Measurements from ENCODE around the gene KRTAP10-4.
"Not testable (repeated sequence)": the region's sequence is repeated elsewhere in the genome, so short reads cannot be mapped to it uniquely, and the experiment has no call there.

The KRTAP10-4 gene

DNA sequence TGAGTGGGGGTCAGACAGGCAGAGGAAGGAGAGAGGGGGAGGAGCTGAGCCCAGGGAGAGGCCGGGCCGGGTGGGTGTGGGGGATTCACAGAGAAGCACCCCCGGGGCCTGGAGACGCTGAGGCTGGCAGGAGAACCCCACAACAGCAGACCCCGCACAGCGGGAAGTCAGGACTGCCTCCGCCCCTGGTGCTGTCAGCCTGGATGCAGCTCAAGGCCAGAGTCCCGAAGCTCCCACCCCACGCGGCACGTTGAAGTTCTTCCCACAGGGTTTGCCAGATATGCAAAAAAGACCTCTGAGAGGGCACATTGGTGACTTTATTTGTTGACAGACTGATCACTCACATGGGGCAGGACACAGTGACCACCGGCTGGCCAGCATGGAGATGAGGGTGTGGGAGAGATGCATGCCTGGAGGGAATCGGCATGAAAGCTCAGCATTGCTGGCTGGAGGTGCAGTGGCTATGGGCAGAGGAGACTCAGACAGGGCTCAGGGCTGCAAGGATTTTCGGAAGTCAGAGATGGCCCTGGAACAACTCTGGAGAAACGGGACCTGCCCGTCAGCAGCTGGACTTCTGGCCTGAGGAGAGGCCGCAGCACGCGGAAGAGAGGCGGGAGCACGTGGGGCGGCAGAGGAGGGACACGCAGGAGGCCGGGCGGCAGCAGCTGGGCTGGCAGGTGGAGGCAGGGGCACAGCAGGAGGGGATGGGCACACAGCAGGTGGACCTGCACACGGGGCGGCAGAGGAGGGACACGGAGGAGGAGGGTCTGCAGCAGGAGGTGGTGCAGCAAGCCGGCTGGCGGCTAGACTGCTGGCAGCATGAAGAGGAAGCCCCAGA is 15.8 kb upstream of the KRTAP10-4 start:
- no peak for DNase-seq (ENCODE audit: low read depth in 2 of 2, low spot score in 1 of 2)

GRCh38 chr21:44558329-44558675 is 15.2 kb upstream of the KRTAP10-4 start:
- DNase-seq (ENCODE audit: low read depth in 2 of 2, low spot score in 1 of 2) = not testable (repeated sequence)

- DNase-seq (ENCODE audit: low read depth in 2 of 2, low spot score in 1 of 2) = no peak
Observed at GRCh38 chr21:44558695-44559094, 14.8 kb upstream of the KRTAP10-4 start, which contains the start of gene KRTAP10-3. Gene KRTAP10-3 (minus strand): TSS chr21:44558795. CDS start chr21:44558715, 80 bp downstream.

- no peak for DNase-seq (ENCODE audit: low read depth in 2 of 2, low spot score in 1 of 2)
Observed at GRCh38 chr21:44564099-44564498, 9.4 kb upstream of the KRTAP10-4 start.

GRCh38 chr21:44564886-44565598 is 8.5 kb upstream of the KRTAP10-4 start:
- no peak for DNase-seq (ENCODE audit: low read depth in 2 of 2, low spot score in 1 of 2)

DNA sequence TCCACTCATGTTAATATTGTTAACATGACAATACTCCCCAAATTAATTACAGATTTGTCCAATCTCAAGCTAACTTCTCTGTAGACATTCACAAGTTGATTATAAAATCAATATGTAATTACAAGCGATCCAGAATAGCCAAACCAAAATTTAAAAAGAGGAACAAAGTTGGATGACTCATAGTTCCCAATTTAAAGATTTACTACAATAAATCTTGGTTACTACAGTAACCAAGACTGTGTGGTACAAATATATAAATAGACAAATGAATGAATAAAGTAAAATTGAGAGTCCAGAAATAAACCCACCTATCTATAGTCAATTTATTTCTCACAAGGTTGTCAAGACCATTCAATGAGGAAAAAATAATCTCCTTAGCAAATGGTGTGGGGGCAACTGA is 7.1 kb upstream of the KRTAP10-4 start:
- no peak for DNase-seq (ENCODE audit: low read depth in 2 of 2, low spot score in 1 of 2)

- no peak for DNase-seq (ENCODE audit: low read depth in 2 of 2, low spot score in 1 of 2)
Observed at GRCh38 chr21:44567481-44568171, 5.9 kb upstream of the KRTAP10-4 start.

- no peak for DNase-seq (ENCODE audit: low read depth in 2 of 2, low spot score in 1 of 2)
Observed at GRCh38 chr21:44568261-44568660, 5.3 kb upstream of the KRTAP10-4 start.

DNA sequence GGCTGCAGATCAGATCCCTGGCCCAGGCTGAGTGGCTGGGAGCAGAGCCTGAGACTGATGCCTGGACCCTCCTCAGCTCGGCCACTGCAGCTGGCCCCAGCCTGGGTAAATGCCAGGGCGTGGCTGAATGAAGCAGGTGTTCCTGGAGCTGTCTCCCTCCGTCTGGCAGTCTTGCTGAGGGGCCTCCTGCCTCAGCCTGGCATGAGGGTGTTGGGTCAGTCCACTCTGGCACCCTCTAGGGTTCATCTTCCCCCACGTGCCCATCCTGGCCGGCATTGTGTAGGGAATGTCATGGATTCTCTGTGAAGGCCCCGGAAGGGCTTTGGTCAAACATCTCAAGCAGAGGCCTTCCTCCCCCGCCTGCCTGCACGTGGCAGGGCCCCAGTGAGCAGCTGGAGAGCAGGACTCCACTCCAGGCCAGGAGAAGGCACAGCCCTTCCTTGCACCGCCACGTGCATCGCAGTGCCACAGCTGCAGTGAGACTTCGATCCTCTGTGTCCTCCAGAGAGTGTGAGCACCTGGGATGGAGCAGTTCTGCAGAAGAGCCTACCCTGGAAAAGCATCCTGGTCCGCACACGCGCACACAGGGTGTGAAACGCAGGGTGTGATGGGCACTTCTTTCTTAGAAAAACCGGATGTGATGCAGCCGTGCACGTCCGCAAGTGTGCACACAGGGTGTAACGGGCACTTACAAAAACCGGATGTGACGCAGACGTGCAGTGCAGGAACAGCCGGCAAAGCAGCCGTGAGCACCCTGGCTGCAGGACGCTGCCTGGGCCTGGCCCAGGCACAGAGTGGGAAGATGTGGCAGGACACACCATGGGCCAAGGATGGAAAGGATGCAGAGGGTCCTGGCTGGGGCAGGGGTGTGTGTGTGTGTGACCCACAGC is 4.6 kb upstream of the KRTAP10-4 start:
- DNase-seq (ENCODE audit: low read depth in 2 of 2, low spot score in 1 of 2) = no peak

GRCh38 chr21:44569861-44570517 is 3.5 kb upstream of the KRTAP10-4 start:
- no peak for DNase-seq (ENCODE audit: low read depth in 2 of 2, low spot score in 1 of 2)

- no peak for DNase-seq (ENCODE audit: low read depth in 2 of 2, low spot score in 1 of 2)
Observed at GRCh38 chr21:44571296-44571695, 2.2 kb upstream of the KRTAP10-4 start.

DNA sequence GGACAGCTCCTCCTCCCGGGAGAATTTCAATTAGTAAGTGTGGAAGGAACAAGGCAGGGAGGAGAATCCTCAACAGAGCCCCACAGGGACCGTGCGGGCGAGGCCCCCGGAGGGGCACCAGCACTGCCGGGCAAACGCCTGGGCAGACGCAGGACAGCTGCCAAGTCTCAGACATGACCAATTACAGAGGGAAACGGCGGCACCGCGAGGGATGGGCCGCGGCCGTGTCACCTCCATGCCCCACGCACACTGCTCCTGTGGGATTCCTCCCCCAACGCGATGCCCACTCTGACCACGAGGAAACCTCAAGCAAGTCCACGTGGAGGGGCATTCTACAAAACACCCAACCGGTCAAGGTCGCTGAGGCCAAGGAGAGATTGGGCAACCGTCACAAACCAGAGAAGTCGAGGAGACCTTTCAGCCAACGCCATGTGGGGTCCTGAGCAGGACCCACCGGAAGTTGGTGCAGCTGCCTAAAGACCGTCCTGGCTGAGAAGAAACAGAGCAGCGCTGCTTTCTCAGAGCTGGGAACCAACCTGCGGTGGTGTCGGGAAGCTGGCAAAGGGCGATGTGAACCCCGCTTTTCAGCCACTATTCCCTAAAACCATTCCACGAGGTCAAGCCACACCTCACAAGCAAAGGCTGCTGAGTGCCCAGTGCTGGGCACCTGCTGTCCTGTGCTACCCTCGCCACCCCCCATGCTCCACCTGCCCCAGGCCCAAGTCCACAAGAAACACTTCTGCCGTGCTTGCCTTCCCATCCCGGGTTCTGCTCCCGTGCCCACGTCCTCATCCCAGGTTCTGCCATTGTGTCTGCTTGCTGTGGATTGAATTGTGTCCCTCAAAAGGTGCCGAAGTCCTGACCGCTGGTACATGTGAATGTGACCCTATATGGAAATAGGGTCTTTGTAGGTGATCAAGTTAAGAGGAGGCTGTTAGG is 1.4 kb upstream of the KRTAP10-4 start:
- DNase-seq (ENCODE audit: low read depth in 2 of 2, low spot score in 1 of 2) = no peak

DNA sequence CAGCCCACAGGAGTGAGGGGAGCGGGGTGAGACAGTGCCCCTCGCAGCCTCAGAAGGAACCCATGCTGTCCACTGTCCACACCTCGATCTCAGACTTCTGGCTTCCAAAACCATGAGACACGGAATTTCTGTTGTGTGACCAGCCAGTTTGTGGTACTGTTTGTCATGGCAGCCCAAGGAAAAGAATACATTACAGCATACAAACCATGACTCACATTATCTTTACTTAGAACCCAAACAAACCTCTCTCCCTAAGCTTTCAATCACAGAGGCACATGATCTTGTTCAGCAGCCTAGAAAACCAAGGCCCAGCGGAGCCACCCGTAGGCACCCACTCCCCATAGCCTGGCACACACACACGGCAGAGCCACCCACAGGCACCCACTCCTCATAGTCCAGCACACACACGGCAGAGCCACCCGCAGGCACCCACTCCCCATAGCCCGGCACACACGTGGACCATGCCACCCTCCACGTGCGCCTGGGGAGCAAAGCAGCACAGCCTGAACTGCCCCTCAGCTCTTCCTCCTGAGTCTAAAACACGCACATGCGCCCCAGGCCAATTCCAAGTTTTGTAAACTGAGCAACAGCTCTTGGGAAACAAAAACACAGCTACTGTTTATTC is 458 bp upstream of the KRTAP10-4 start:
- DNase-seq (ENCODE audit: low read depth in 2 of 2, low spot score in 1 of 2) = no peak

DNA sequence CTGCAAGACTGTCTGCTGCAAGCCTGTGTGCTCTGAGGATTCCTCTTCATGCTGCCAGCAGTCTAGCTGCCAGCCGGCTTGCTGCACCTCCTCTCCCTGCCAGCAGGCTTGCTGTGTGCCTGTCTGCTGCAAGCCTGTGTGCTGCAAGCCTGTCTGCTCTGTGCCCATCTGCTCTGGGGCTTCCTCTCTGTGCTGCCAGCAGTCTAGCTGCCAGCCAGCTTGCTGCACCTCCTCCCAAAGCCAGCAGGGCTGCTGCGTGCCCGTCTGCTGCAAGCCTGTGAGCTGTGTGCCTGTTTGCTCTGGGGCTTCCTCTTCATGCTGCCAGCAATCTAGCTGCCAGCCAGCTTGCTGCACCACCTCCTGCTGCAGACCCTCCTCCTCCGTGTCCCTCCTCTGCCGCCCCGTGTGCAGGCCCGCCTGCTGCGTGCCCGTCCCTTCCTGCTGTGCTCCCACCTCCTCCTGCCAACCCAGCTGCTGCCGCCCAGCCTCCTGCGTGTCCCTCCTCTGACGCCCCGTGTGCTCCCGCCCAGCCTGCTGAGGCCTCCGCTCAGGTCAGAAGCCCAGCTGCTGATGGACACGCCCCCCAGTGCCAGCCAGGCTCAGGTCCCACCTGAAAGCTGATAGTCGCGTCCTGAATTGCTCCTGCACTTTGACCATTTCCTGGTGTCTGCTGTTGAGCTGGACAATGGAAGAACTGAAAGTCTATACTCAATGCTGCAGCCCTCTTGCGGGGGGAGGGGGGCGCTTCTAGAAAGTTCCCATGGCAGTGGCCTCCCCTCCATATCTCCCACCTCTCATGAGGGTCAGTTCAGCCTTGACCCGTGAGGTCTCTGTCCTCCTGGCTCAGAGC is 1.2 kb downstream of the KRTAP10-4 start:
- DNase-seq (ENCODE audit: low read depth in 2 of 2, low spot score in 1 of 2) = no peak

DNA sequence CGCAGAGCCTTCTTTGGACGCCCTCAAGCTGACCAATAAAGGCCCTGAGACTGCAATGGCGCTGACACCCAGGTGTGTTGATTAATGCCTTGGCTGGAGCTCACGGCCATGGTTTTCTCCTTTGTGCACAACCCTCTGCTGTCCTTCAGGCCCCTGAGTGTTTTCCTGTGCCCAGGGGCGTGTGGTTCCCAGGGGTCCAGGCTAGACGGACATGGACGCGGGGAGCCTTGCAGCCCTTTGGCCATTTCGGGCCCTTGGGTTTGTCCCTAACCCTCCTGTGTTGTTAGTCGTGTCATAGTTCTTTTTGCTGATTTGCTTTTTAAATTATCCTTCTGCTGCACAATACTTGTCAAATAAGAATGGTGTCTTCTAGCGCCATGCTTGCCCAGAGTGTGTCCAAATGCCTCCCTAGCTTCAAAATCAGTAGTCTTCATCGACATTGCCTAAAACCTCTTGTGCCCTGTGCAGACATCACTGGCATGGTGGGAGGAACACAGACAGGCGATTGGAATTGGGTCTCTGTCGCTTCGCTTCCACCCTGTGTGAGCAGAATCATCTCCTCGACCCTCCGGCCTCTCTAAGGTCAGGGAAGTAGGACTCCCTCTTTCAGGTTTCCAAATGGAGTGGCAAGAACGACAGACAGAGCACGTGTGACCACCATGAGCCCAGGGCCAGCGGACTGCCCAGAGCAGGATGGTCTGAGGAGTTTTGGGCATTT is 1.9 kb downstream of the KRTAP10-4 start:
- no peak for DNase-seq (ENCODE audit: low read depth in 2 of 2, low spot score in 1 of 2)

DNA sequence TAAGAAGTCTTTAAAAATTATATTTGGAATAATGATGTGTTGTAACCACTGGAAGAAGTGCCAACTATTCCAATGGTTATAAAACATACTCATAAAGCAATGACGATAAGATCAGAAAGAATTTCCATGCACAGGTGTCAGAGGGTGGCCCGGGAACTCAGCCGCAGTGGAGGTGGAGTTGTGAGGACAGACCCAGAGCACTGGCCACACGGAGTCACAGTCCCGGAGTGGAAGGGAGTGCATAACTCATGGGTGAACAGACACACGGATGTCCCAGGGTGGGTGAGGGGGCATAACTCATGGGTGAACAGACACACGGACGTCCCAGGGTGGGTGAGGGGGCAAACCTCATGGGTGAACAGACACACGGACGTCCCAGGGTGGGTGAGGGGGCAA is 2.5 kb downstream of the KRTAP10-4 start:
- no peak for DNase-seq (ENCODE audit: low read depth in 2 of 2, low spot score in 1 of 2)

DNA sequence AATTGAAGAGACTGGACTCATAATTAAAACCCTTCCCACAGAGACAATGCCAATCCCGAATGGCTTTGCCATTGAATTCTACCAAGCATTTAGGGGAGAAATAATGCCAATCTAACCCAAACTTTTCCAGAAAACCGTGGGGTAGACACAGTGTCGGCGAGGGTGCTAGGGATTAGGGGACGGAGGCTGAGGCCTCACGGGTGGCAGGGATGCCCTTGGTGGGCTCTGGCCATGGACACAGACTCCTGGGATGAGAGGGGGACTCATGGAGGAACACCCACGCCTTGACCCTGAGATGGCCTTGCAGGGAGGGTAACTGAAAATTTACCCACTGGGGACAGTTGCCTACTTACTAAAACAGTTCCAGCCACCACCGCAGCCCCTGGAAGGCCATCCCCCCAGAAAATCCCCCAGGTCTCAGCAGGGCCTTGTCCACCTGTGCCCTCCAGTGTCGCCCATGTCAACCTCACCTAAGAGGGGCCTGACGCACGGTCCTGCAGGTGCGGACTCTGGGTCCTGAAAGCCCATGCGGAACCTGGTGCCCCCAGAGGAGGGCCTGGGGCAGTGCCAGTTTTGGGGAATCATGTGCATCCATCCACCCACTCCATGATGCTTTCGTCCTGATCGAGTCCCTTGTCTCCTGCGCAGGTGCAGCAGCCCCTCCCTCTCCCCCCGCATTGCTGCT is 5.0 kb downstream of the KRTAP10-4 start:
- DNase-seq (ENCODE audit: low read depth in 2 of 2, low spot score in 1 of 2) = no peak

All from stimulated activated CD8-positive, alpha-beta memory T cell treated with anti-CD3 and anti-CD28 coated beads, Interleukin-4, amount 100 ng/mL, for 1 hour (primary cell).